ENCODE results near the gene ST3GAL4.

- TF ChIP-seq MTF1 (CRISPR knock-in tag; IDR thresholded peaks at IDR 0.05; ENCODE audit: borderline replicate concordance): no peak
- TF ChIP-seq CTCF (IDR thresholded peaks at IDR 0.05 in 2 of 3, conservative IDR thresholded peaks at IDR 0.05 in 1 of 3; ENCODE audit: insufficient read depth in 2 of 3, low read depth in 1 of 3, low read length in 3 of 3): no peak
- TF ChIP-seq ARNT (IDR thresholded peaks at IDR 0.05): no peak
- TF ChIP-seq ZNF449 (CRISPR knock-in tag; IDR thresholded peaks at IDR 0.05): no peak
These were observed 61.1 kb downstream of the ST3GAL4 start for GRCh38 chr11:126416542-126417090.

Measured in K562 (cell line).